HCT116 (cell line): ENCODE measurements around the gene CYSRT1. TPM values are rescaled to one million over a fixed set of nuclear protein-coding genes. Genes with fewer than 3 reads are reported as not detected.

ENCODE experiments used
- ATAC-seq: fragments of 200-7000 bp; cut with Tn5 transposase; 2 replicates; pipeline ENCODE4 v1.9.1; 2020; ENCODE audit warnings: mild to moderate bottlenecking, moderate library complexity
- BruUV-seq: library from RNA; stranded (reverse); fragments of 400-500 nt; replicated peaks from 2 replicates; lab custom pipeline; 2021; lab: Mats Ljungman, UMichigan
- CTCF ChIA-PET: fragments of 300-600 bp; sonication (Branson Sonifier 250); formaldehyde crosslinking; loops from one replicate; lab custom pipeline; 2021; ENCODE audit warnings: antibody characterized with exemption; lab: Charles Lee
- POLR2A ChIA-PET: fragments of 300-600, 350-600 bp; sonication (Branson Sonifier 250); formaldehyde crosslinking; loops from one replicate; lab custom pipeline; 2021; ENCODE audit warnings: antibody characterized with exemption; lab: Charles Lee
- RAD21 ChIA-PET, 2 experiments: fragments of 300-600 bp; sonication (Branson Sonifier 250); formaldehyde crosslinking; loops; one replicate each; lab custom pipeline; 2023; ENCODE audit warnings: low total read pairs in 2 of 2; ENCODE audit not compliant: uncharacterized antibody in 2 of 2, unreplicated experiment in 2 of 2, low non-redundant PET in 1 of 2; lab: Charles Lee
- DNase-seq: peaks from one replicate; pipeline ENCODE4 v3.0.0-alpha.2; 2010; ENCODE audit warnings: low read depth, low spot score
- H2AFZ ChIP-seq: fragments of 200-600 bp; shearing (Covaris generic), sonication (generic); 2 replicates; pipeline ENCODE4 v1.6.1; 2017; ENCODE audit warnings: low read depth, mixed run types, mixed read lengths, antibody characterized with exemption, low read length; ENCODE audit not compliant: poor library complexity, severe bottlenecking
- H3K27ac ChIP-seq: 2 replicates; pipeline ENCODE4 v1.5.1; 2012; ENCODE audit warnings: low read depth, low read length
- H3K27me3 ChIP-seq: fragments of 200-600 bp; sonication (generic); 2 replicates; pipeline ENCODE4 v1.6.1; 2016; ENCODE audit warnings: mixed run types, low read length, mixed read lengths; ENCODE audit not compliant: insufficient read depth
- H3K36me3 ChIP-seq, 2 experiments: fragments of 200-500 bp in 1 of 2; fragments of 200-600 bp in 1 of 2; sonication (Bioruptor generic) in 1 of 2; sonication (generic) in 1 of 2; 2 replicates each; pipeline versions ENCODE4 v1.5.1 to v1.6.1; 2014 to 2016; ENCODE audit warnings: low read length in 2 of 2, inconsistent platforms in 1 of 2, mixed read lengths in 1 of 2, mixed run types in 1 of 2; ENCODE audit not compliant: insufficient read depth in 2 of 2, control insufficient read depth in 1 of 2
- H3K4me1 ChIP-seq, 2 experiments: fragments of 200-600 bp in 1 of 2; sonication (generic) in 1 of 2; 2 replicates each; pipeline versions ENCODE4 v1.5.1 to v1.6.1; 2012 to 2017; ENCODE audit warnings: low read length in 2 of 2, inconsistent platforms in 1 of 2, mild to moderate bottlenecking in 1 of 2, mixed read lengths in 1 of 2, mixed run types in 1 of 2, moderate library complexity in 1 of 2; ENCODE audit not compliant: insufficient read depth in 2 of 2, control insufficient read depth in 1 of 2
- H3K4me2 ChIP-seq: fragments of 200-600 bp; sonication (generic); 2 replicates; pipeline ENCODE4 v1.6.1; 2017; ENCODE audit warnings: mixed run types, low read length, mixed read lengths
- H3K4me3 ChIP-seq, 2 experiments: fragments of 200-600 bp in 1 of 2; sonication (generic) in 1 of 2; replicated peaks in 1 of 2; 2 replicates each; pipeline ENCODE4 v1.5.1; 2011 to 2016; ENCODE audit warnings: low read length in 2 of 2, control low read depth in 1 of 2, low read depth in 1 of 2, mild to moderate bottlenecking in 1 of 2, mixed read lengths in 1 of 2, mixed run types in 1 of 2
- H3K79me2 ChIP-seq: fragments of 200-600 bp; sonication (generic); 2 replicates; pipeline ENCODE4 v1.6.1; 2017; ENCODE audit warnings: mild to moderate bottlenecking, mixed run types, low read length, moderate library complexity, mixed read lengths; ENCODE audit not compliant: insufficient read depth
- H3K9ac ChIP-seq: fragments of 200-600 bp; sonication (generic); 2 replicates; pipeline ENCODE4 v1.6.1; 2016; ENCODE audit warnings: low read length, mixed read lengths
- H3K9me2 ChIP-seq: fragments of 200-600 bp; sonication (generic), shearing (Covaris generic); 2 replicates; pipeline ENCODE4 v1.6.1; 2017; ENCODE audit warnings: mixed run types, mild to moderate bottlenecking, moderate library complexity; ENCODE audit not compliant: insufficient read depth
- H3K9me3 ChIP-seq, 2 experiments: fragments of 200-500 bp in 1 of 2; fragments of 200-600 bp in 1 of 2; sonication (Bioruptor generic) in 1 of 2; sonication (generic) in 1 of 2; 2 replicates each; pipeline ENCODE4 v1.6.1; 2014 to 2017; ENCODE audit warnings: low read length in 2 of 2, mixed read lengths in 2 of 2, inconsistent platforms in 1 of 2, low read depth in 1 of 2, mild to moderate bottlenecking in 1 of 2, mixed run types in 1 of 2, moderate library complexity in 1 of 2; ENCODE audit not compliant: control insufficient read depth in 1 of 2, insufficient read depth in 1 of 2
- H4K20me1 ChIP-seq: fragments of 200-600 bp; sonication (generic), shearing (Covaris generic); 2 replicates; pipeline ENCODE4 v1.6.1; 2017; ENCODE audit warnings: mixed run types, mild to moderate bottlenecking, moderate library complexity; ENCODE audit not compliant: insufficient read depth
- EGR1 ChIP-seq: IDR thresholded peaks from 2 replicates; pipeline ENCODE4 v1.6.1; 2012; ENCODE audit warnings: low read depth
- ELF1 ChIP-seq: IDR thresholded peaks from 2 replicates; pipeline ENCODE4 v1.6.1; 2012; ENCODE audit warnings: low read depth, borderline replicate concordance
- EZH2 ChIP-seq: fragments of 200-600 bp; sonication (generic); IDR thresholded peaks from 2 replicates; pipeline ENCODE4 v1.6.1; 2017; ENCODE audit warnings: antibody characterized with exemption, mixed run types
- EZH2phosphoT487 ChIP-seq: fragments of 200-600 bp; IDR thresholded peaks from 2 replicates; pipeline ENCODE4 v1.6.1; 2018; ENCODE audit warnings: antibody characterized with exemption, borderline replicate concordance
- FOSL1 ChIP-seq: IDR thresholded peaks from 2 replicates; pipeline ENCODE4 v1.6.1; 2012; ENCODE audit warnings: low read depth
- POLR2AphosphoS5 ChIP-seq: IDR thresholded peaks from 2 replicates; pipeline ENCODE4 v1.6.1; 2011; ENCODE audit warnings: mild to moderate bottlenecking, low read depth, low read length, moderate library complexity
- REST ChIP-seq: IDR thresholded peaks from 2 replicates; pipeline ENCODE4 v1.6.1; 2012; ENCODE audit warnings: low read depth
- SIN3A ChIP-seq: IDR thresholded peaks from 2 replicates; pipeline ENCODE4 v1.6.1; 2012; ENCODE audit warnings: low read depth
- SP1 ChIP-seq: IDR thresholded peaks from 2 replicates; pipeline ENCODE4 v1.6.1; 2012; ENCODE audit warnings: low read depth
- TCF7L2 ChIP-seq: IDR thresholded peaks from 2 replicates; pipeline ENCODE4 v1.7.0; 2011; ENCODE audit warnings: borderline replicate concordance, inconsistent platforms; ENCODE audit not compliant: insufficient read depth, insufficient read length; ENCODE audit errors: extremely low read depth
- YY1 ChIP-seq: IDR thresholded peaks from 2 replicates; pipeline ENCODE4 v1.6.1; 2011; ENCODE audit warnings: low read length, low read depth, moderate library complexity, mild to moderate bottlenecking; ENCODE audit not compliant: insufficient replicate concordance; ENCODE audit errors: extremely low read depth
- intact Hi-C: fragments of 100-400 bp; cut with micrococcal nuclease; formaldehyde crosslinking; loops from 2 replicates; pipeline ENCODE4 v1.10.0; 2022
- total RNA-seq: library from RNA; stranded (reverse); gene quantifications from one replicate; pipeline ENCODE4 v1.2.1, GENCODE V29; 2021; ENCODE audit not compliant: unreplicated experiment
- TF ChIP-seq, protein P1 (sequence below): IDR thresholded peaks from 2 replicates; pipeline ENCODE4 v1.6.1; 2012

Gene CYSRT1
- total RNA-seq, 1 experiment from 2014 or later: 4.3 TPM

GRCh38 chr9:137198902-137199283 is 26.1 kb upstream of the CYSRT1 start:
- intact Hi-C loops: no loop called here
- H2AFZ ChIP-seq: no peak overlapping the region
- H3K9me2 ChIP-seq: no peaks in the 10 kb centered on the region
- TSS peak; percentile 23 for BruUV-seq
- ATAC-seq (no peak), DNase-seq (no peak)
- H3K4me1 ChIP-seq: peaks cover 34 to 58% of the 10 kb centered on the region in 2 experiments
- POLR2A ChIA-PET: interaction anchor here (2.6 kb wide), 1 partner anchor 10 kb away, joined by 20 read pairs; the partner anchor contains the start of genes ANAPC2 and SSNA1
- no peaks in the 10 kb centered on the region for H3K27me3 ChIP-seq
- TF ChIP-seq ELF1 (no peak), EGR1 (no peak), REST (no peak), SIN3A (no peak), SP1 (no peak), POLR2AphosphoS5 (no peak), YY1 (no peak), EZH2 (no peak), TCF7L2 (no peak), FOSL1 (no peak), EZH2phosphoT487 (no peak)
- TF ChIP-seq, protein P1, sequence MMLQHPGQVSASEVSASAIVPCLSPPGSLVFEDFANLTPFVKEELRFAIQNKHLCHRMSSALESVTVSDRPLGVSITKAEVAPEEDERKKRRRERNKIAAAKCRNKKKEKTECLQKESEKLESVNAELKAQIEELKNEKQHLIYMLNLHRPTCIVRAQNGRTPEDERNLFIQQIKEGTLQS: no peak
- H3K79me2 ChIP-seq: peaks cover 30% of the 10 kb centered on the region
- H3K9me3 ChIP-seq: no peaks in the 10 kb centered on the region
- peak overlapping the region; percentile 63 for H3K4me2 ChIP-seq
- CTCF ChIA-PET: no interaction called here
- no peak overlapping the region for H3K9ac ChIP-seq
- RAD21 ChIA-PET: interaction anchor here in 1 of 2 experiments (0.9 kb wide), 1 partner anchor 42 kb away, joined by 7 read pairs; no protein-coding TSS in a partner anchor
- H4K20me1 ChIP-seq: no peaks in the 10 kb centered on the region
- no peaks in the 10 kb centered on the region for H3K36me3 ChIP-seq
- peak overlapping the region; percentile 35; the same call in 1 of the 2 replicates for H3K27ac ChIP-seq
- no peak overlapping the region for H3K4me3 ChIP-seq
